Measurements from ENCODE around the gene RGS5.

Gene RGS5

DNA sequence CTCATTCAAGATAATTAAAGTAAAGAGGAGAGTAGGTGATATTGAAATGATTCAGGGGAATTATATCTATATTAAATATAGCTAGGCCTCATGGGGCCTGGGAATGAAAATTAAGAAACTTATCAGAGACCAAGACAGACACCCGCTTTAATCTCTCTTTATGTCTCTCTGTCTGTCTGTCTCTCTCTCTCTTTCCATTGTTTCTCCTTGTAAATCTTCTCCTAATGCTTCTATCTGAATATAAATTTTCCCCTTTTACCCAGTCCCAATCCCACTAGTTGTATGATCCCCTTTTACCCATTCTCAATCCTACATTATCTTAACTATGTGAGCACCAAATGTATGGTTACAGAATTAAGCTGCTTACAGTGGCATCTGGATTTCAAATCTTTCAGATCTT is 61.2 kb downstream of the RGS5 start:
- DNase-seq: no peak

DNA sequence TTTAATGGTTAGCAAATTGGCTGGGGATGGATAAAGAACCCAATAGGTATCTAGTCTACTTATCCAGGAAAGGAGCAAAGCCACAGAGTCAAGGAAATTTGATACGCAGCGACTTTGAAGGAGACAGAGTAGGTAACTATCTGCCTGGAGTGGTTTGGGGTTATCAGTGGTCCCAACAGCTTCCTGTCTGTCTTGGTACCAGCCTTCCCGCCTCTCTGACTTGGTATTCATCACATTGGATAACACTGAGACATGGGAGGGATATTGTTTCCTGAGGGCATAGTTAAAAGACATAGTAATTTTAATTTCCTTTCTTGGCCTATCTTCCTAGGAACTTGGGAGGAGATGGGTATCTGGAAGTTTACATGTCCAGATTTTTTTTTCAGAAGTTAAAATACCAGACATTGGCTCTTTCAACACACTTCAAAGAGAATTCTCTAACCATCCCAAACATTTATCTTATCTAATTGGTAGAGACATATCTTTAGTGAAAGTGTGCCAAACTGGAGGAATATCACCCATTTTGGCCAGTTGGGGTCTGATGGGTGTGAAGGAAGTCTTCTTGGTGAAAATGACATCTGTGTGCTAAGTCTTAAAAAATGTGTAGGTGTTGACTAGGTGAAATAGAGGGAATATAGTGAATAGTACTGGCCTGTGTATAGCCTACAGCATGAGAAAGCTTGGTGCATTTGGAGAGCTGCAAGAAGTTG is 65.0 kb downstream of the RGS5 start:
- no peak for DNase-seq

DNA sequence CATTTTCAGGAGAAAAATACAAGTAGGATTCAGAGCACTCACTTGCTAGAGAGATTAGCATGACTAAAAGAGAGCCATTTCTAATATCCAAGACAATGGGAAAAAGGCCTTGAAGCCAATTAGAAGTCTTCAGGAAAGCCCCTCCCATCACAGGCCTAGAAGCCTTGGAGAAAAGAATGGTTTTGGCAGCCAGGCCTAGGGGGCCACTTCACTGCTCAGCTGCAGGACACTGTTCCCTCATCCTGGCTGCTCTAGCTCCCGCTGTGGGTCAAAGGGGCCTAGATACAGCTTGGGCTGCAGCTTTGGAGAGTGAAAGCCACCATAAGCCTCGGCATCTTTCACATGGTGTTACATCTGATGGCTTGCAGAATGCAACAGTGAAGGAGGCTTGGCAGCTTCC is 70.7 kb downstream of the RGS5 start:
- DNase-seq: no peak

DNA sequence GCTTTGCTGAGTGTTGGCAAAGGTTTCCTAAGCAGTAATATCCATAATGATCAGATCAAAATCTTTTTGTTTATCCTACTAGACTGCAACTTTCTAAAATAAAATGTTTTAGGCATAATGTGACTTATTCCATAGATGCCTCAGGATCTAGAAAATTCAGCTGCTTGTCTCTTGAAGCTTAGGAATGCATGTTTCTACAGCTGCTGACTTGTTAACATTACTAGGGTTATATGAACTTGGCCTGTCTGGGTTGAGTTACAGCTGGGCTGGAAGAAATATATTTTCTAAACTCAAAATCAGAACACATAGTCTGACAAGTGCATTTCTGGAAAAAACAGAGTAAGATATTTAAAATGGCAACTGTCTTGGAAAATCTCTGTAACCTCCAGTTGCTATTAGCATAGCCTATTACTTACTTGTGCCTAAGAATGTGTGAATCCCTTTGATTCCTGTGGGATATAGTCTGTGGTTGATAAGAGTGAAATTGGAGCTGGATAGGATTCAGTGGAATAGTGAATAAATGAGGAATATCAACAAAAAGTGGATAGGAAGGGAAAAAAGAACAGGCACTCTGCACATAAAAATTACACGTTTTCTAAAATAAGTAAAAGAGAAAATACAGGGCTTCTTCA is 72.4 kb downstream of the RGS5 start:
- no peak for DNase-seq

DNA sequence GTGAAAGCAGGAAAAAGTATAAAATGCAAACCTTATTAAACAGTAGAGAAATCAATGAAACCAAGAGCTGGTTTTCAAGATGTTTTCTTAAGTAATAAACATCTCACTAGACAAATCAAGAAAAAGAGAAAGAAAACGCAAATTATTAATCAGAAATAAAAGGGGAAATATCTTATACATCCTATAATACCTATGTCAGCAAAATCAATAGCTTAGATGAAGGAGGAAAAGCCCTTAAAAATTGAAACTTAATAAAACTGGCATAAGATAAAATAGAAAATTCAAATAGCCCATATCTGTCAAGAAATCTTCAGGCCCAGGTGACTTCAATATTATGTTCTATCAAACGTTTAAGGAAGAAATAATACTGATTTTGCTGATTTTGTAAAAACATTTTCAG is 74.4 kb downstream of the RGS5 start:
- DNase-seq: no peak

DNA sequence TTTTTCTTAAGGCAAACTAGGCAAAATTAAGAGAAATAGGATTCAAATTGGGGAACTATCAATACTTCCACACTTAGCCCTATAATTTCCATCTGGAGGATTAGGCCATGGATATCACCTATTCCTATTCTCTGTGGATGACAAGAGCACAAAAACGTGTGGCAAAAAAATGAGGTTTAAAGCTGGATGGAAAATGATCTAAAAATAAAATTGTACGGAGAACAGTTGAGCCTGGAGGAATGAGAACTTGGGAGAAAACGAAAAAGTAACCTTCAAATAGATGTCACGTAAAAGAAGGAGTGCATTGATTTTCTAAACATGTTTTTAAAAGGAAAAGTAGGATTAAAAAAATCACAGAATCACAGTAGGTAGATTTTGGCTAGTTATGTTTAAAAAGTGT is 77.9 kb downstream of the RGS5 start:
- DNase-seq: no peak

DNA sequence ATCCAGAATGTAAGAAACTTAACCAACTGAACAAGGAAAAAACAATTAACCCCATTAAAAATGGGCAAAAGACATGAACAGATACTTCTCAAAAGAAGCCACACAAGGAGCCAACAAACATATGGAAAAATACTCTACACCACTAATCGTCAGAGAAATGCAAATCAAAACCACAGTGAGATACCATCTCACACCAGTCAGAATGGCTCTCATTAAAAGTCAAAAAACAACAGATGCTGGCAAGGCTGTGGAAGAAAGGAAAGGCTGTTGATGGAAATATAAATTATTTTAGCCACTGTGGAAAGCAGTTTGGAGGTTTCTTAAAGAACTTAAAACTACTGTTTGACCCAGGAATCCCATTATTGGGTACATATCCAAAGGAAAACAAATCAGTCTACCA is 82.3 kb downstream of the RGS5 start:
- DNase-seq: no peak

DNA sequence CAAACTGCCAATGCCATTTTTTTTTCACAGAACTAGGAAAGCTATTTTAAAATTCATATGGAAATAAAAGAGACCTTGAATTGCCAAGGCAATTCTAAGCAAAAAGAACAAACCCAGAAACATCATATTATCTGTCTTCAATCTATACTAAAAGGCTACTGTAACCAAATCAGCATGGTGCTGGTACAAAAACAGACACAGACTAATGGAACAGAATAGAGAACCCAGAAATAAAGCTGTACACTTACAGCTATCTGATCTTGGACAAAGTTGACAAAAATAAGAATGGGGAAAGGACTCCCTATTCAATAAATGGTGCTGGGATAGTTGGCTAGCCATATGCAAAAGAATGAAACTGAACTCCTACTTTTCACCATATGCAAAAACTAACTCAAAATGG is 83.0 kb downstream of the RGS5 start:
- DNase-seq: no peak

DNA sequence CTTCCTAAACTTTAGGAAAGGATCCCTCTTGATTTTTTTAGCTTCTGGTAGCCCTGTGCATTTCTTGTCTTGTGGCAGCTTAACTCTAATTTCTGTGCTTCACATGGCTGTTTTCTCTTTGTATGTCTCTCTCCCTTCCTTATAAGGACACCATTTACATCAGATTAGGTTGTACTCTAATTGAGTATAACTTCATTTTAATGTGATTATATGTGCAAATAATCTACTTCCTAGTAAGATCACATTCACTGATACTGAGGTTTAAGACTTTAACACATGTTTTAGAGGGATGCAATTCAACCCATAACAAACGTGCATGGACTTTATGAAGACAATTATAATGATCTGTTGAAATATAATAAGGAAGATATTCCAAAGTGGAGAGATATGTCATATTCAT is 86.8 kb downstream of the RGS5 start:
- DNase-seq: no peak

DNA sequence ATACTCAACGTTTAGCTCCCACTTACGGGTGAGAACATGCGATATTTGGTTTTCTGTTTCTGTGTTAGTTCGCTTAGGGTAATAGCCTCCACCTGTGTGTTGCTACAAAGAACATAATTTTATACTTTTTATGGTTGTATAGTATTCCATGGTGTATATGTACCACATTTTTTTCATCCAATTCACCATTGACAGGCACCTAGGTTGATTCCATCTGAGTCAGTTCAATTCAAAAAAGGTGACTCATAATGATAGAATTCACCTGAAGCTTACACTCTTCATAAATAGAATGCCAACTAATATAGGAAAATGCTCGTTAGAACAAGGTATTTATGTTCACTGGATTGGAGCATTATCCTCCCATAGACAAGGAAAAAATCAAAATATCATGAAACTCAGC is 95.1 kb downstream of the RGS5 start:
- no peak for DNase-seq

DNA sequence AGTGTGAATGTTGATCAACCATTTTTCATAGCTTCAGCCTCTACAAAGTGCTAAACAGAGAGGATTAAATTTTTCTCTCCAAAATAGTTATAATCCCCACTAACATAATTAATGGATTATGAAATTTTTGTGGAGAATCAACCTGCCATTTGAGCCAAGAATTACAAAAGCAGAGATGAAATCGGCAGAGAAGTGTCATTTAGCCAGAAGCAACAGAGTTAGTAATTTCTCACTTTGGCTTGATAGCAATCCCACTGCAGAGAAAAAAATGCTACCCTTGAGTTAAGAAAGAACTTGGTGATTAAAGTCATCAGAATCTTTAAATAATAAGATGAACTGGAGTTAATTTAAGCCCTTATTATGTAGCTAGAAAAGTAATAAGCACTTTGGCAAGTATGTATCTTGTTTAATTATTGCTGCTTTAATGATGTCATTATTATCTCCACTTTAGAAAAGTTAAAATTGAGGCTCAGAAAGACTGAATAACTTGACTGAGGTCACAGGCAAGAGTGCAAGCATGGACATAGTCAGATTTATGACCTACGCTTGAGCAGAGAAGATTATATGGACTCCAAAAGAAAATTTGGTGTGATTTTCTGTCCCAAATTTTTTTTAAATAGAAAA is 96.2 kb downstream of the RGS5 start:
- no peak for DNase-seq

DNA sequence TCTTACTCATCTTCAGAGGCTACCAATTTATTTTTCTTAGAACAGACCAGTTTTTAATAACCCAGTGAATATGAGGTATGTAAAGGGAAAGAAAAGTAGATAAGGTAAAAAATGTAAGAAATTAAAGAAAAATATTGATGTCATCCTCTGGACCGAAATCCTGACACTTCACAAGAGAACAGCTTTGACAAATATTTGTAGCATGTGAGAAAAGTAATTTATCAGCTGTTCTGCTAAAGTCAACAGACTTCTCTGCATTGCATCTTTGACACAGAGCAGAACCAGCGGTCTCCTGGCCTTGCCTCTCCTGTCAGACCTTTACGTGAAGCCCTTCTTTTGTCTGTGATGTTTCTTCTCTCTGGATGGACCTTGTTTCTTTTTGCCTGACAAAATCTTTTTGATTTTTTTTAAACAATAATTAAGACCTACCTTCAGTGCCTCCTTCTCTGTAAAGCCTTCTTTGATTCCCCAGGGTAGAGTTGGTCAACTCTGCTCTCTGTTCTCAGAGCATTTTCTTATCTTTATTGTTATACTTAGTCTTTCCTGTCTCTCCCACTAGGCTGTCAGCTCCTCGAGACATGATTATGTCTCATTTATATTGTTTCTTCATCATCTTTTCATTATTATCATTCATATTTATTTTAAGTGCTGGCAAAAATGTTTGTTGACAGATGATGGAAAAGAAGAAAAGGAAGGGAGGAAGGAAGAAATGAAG is 98.2 kb downstream of the RGS5 start:
- DNase-seq: no peak

DNA sequence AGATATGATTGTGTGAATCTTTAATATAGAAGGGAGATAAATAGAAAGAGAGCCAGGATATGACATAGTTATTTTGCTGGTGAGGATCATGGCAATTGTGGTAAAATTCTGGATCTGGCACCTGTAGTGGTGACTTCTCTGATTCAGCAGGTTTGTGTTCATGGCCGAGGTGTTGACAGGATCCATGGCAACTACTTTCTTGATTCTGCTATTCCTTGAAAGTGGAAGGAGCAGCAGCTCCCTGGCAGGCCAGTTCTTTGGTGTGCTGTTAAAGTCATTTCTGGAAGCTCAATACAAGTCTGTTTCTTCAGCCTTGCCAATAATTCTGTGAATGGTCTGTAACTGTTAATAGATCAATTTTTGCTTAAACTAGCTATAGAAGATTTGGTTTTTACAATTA is 100.1 kb downstream of the RGS5 start:
- no peak for DNase-seq

DNA sequence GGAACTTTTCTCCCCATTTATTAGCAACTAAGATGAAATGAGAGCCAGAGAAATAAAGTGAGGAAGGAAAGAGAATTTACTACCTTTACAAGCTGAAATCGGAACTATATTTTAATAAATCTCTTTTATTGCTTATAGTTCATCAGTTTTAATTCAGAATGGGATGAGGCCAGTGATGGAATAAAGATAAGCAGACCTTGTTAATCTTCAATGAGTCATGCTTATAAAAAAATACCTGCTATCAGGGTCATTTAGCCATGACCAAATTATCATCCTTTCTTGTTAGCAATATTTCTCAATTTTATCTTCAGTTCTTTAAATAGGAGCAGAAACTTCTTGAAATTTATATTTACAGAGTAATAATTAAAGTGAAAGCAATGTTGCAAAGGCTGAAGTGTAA is 107.5 kb downstream of the RGS5 start:
- DNase-seq: no peak

DNA sequence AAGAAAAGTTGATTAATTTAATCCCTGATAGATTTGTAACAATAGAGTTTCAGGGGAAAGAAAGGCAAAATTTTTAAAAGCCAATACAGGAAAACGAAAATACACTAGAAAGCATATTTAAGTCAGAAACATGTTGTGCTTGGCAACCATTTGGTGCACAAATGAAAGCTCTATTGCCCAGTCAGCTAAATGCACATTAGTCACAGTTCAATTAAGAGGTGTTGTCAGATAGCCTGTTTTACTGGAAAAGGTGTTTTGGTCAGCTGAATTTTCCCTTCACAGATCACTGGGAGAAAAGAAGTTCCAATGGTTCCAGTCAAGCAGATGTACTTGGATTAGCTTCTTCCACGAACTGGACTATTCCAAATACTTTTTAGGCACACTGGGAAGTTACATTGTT is 108.1 kb downstream of the RGS5 start:
- DNase-seq: no peak

DNA sequence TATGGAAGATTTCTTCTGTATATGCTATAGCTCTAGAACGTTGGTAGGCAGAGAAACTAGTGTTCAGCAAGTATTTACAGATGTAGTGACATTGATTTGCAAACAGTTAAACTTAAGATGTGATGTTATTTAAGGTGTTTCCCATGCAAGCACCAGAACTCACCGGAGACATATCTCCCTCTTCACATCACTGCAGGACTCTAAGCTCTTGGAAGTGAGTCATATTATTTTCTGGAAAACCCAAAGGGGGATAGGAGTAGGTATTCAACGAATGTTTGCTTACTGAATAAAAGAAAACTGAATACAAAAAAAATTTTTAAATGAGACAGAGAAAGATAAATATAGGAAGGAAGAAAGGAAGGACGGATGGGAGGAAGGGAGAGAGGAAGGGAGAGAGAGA is 108.5 kb downstream of the RGS5 start:
- no peak for DNase-seq

DNA sequence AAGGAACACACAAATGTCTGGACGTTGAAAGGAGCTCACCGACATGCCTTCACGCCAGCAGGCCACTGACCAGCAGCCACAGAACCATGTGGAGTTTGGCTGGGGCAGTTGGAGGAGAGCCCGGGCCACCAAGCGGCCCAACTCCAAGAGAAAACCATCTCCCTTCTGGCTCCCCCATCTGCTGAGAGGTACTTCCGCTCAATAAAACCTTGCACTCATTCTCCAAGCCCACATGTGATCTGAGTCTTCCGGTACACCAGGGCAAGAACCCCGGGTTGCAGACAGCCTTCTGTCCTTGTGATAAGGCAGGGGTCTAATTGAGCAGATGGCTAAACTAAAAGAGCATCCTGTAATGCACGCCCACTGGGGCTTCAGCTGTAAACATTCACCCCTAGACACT is 109.1 kb downstream of the RGS5 start:
- DNase-seq: no peak

DNA sequence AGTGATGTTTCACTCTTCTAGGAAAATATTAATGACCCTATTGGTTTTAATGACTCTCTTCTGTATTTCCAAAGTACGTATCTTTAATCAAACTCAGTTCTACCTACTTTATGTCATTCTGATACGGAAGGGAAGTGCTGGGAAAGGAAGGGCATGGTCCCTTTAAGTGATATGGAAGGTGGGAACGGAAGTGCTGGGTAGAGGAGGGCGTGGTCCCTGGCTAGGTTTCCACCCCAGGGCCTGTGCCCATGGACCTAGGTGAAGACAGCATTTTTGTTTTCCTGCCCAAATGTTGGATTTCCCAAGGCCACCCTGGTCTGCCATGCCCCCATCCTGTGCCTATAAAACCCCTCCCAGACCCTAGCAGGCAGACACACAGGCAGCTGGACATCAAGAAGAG is 109.5 kb downstream of the RGS5 start:
- DNase-seq: no peak
